ENCODE measurements around the gene PPT1. TPM values are rescaled to one million over a fixed set of nuclear protein-coding genes. Genes with fewer than 3 reads are reported as not detected.

PPT1 gene
- total and polyA plus RNA-seq, 2 donors (not counting 3 experiments of a cell fraction or from before 2014, with no cell fraction given), result 58.0 to 131 TPM

GRCh38 chr1:40102038-40102437, 5.0 kb upstream of the PPT1 start:
- no peak overlapping the region for H3K4me2 ChIP-seq (ENCODE audit: insufficient read depth, low read length)
- dilution Hi-C loops (cut with MboI; ENCODE audit: extremely low pct_ligation_motif_present, low sequenced_read_pairs), result no loop called here
- H3K9me3 ChIP-seq (replicated peaks; ENCODE audit: control insufficient read depth, insufficient read depth, low read length), result no peaks in the 10 kb centered on the region
- DNase-seq (ENCODE audit: low read depth, low spot score) (no peak), FAIRE-seq (no peak)
- H3K79me2 ChIP-seq (ENCODE audit: control insufficient read depth, insufficient read depth, low read length), result no peaks in the 10 kb centered on the region
- POLR2A ChIA-PET, result no interaction called here
- no peaks in the 10 kb centered on the region for H3K36me3 ChIP-seq (ENCODE audit: control insufficient read depth in 2 of 2, extremely low read depth in 1 of 2, insufficient read depth in 2 of 2, low read length in 2 of 2)
- intact Hi-C loops (cut with micrococcal nuclease), result no loop called here
- no peaks in the 10 kb centered on the region for H4K20me1 ChIP-seq (replicated peaks; ENCODE audit: control insufficient read depth, extremely low read depth, insufficient read depth, low read length)
- BruUV-seq (replicated peaks), result no TSS peak
- H2AFZ ChIP-seq (ENCODE audit: low read depth, low read length), result no peak overlapping the region
- H3K4me3 ChIP-seq (replicated peaks in 1 of 3; ENCODE audit: insufficient read depth in 1 of 3, low read depth in 1 of 3, low read length in 3 of 3), result no peak overlapping the region
- H3K27ac ChIP-seq (ENCODE audit: insufficient read depth, low read depth, low read length), result no peak overlapping the region
- peaks cover 2 to 17% of the 10 kb centered on the region in 2 experiments for H3K27me3 ChIP-seq (ENCODE audit: control insufficient read depth in 2 of 2, insufficient read depth in 2 of 2, low read length in 2 of 2)
- TF ChIP-seq JUN (IDR thresholded peaks at IDR 0.05; ENCODE audit: borderline replicate concordance, insufficient read depth, insufficient read length, low read depth) (no peak), EZH2 (IDR thresholded peaks at IDR 0.05; ENCODE audit: borderline replicate concordance, low read depth, low read length, severe bottlenecking) (no peak), MAX (IDR thresholded peaks at IDR 0.05; ENCODE audit: insufficient read depth, insufficient read length) (no peak), GATA2 (IDR thresholded peaks at IDR 0.05; ENCODE audit: insufficient read depth, insufficient read length, low read depth, low read length) (no peak), FOS (IDR thresholded peaks at IDR 0.05; ENCODE audit: borderline replicate concordance, insufficient read depth, low read length) (no peak), POLR2AphosphoS5 (IDR thresholded peaks at IDR 0.05; ENCODE audit: insufficient read depth, low read depth, low read length) (no peak), MYC (IDR thresholded peaks at IDR 0.05; ENCODE audit: low read depth, low read length) (no peak), POLR2A (IDR thresholded peaks at IDR 0.05; ENCODE audit: low read depth, low read length) (no peak), CTCF (IDR thresholded peaks at IDR 0.05; ENCODE audit: extremely low read depth in 1 of 2, insufficient read depth in 1 of 2, low read depth in 1 of 2, low read length in 2 of 2) (no peak)
- no peaks in the 10 kb centered on the region for H3K9me1 ChIP-seq (replicated peaks; ENCODE audit: control insufficient read depth, extremely low read depth, insufficient read depth, low read length)
- H3K4me1 ChIP-seq (ENCODE audit: control insufficient read depth, extremely low read depth, insufficient read depth, low read length), result peaks cover 5% of the 10 kb centered on the region
- CTCF ChIA-PET, result interaction anchor here (1.1 to 1.4 kb wide), 3 partner anchors 42 to 303 kb away, joined by 3 to 6 read pairs (median 4); no protein-coding TSS in a partner anchor
- no peak overlapping the region for H3K9ac ChIP-seq (replicated peaks; ENCODE audit: extremely low read depth, insufficient read depth, low read length)

All from endothelial cell of umbilical vein (primary cell).